HepG2 (cell line): ENCODE measurements around the gene STEAP1B. TPM values are rescaled to one million over a fixed set of nuclear protein-coding genes. Genes with fewer than 3 reads are reported as not detected.
A peak's percentile ranks its signal among the peaks of the same experiment; 100 is the strongest.

Source experiments
- CREM ChIP-seq, 2 experiments: sonication (generic) in 1 of 2; formaldehyde crosslinking in 1 of 2; IDR thresholded peaks; 2 replicates each; pipeline versions ENCODE4 v1.4.0 to v1.6.1; 2016 to 2020; ENCODE audit warnings: antibody characterized with exemption in 1 of 2, mild to moderate bottlenecking in 1 of 2, missing genetic modification reagents in 1 of 2
- DPF2 ChIP-seq: sonication (generic); formaldehyde crosslinking; IDR thresholded peaks from 2 replicates; pipeline ENCODE4 v1.4.0; 2020; ENCODE audit warnings: mild to moderate bottlenecking, low read depth, missing genetic modification reagents, borderline replicate concordance
- FOXK1 ChIP-seq: sonication (generic); formaldehyde crosslinking; IDR thresholded peaks from 2 replicates; pipeline ENCODE4 v1.4.0; 2020; ENCODE audit warnings: low read depth, missing genetic modification reagents, borderline replicate concordance
- HDAC6 ChIP-seq: fragments of 200-600 bp; sonication (generic); IDR thresholded peaks from 2 replicates; pipeline ENCODE4 v1.7.0; 2017; ENCODE audit warnings: mild to moderate bottlenecking, antibody characterized with exemption, low read length, low read depth
- HNF4A ChIP-seq: sonication (generic); formaldehyde crosslinking; IDR thresholded peaks from 2 replicates; pipeline ENCODE4 v1.4.0; 2020; ENCODE audit warnings: missing genetic modification reagents
- MAFK ChIP-seq, 2 experiments: IDR thresholded peaks in 1 of 2; conservative IDR thresholded peaks in 1 of 2; 2 replicates each; pipeline ENCODE4 v1.6.1; 2011; ENCODE audit warnings: improper control_type of control experiment in 2 of 2, low read length in 2 of 2
- NCOA2 ChIP-seq: sonication (generic); formaldehyde crosslinking; IDR thresholded peaks from 2 replicates; pipeline ENCODE4 v1.8.0; 2022; ENCODE audit warnings: inconsistent platforms
- NCOA5 ChIP-seq: sonication (generic); formaldehyde crosslinking; IDR thresholded peaks from 2 replicates; pipeline ENCODE4 v1.4.0; 2020; ENCODE audit warnings: missing genetic modification reagents
- PITX1 ChIP-seq: sonication (generic); formaldehyde crosslinking; IDR thresholded peaks from 2 replicates; pipeline ENCODE4 v1.5.1; 2020; ENCODE audit warnings: mild to moderate bottlenecking, missing genetic modification reagents
- SOX6 ChIP-seq, 2 experiments: fragments of 450-650 bp in 1 of 2; sonication (generic) in 1 of 2; formaldehyde crosslinking in 1 of 2; IDR thresholded peaks; 2 replicates each; pipeline versions ENCODE4 v1.4.0 to v1.6.1; 2017 to 2020; ENCODE audit warnings: antibody characterized with exemption in 1 of 2, mild to moderate bottlenecking in 1 of 2, missing genetic modification reagents in 1 of 2
- ZBTB1 ChIP-seq: sonication (generic); formaldehyde crosslinking; IDR thresholded peaks from 2 replicates; pipeline ENCODE4 v1.4.0; 2020; ENCODE audit warnings: missing genetic modification reagents, borderline replicate concordance
- ZBTB7B ChIP-seq: sonication (generic); formaldehyde crosslinking; IDR thresholded peaks from 2 replicates; pipeline ENCODE4 v1.4.0; 2020; ENCODE audit warnings: missing genetic modification reagents
- ZFX ChIP-seq: sonication (generic); formaldehyde crosslinking; IDR thresholded peaks from 2 replicates; pipeline ENCODE4 v1.4.0; 2020; ENCODE audit warnings: mild to moderate bottlenecking, low read depth, missing genetic modification reagents, moderate library complexity
- ZNF232 ChIP-seq: sonication (generic); formaldehyde crosslinking; IDR thresholded peaks from 2 replicates; pipeline ENCODE4 v1.4.0; 2020; ENCODE audit warnings: missing genetic modification reagents, borderline replicate concordance
- ZNF891 ChIP-seq: sonication (generic); formaldehyde crosslinking; IDR thresholded peaks from 2 replicates; pipeline ENCODE4 v1.5.0; 2020; ENCODE audit warnings: mild to moderate bottlenecking, missing genetic modification reagents
- polyA plus RNA-seq, 8 experiments: library from polyadenylated mRNA; depleted of rRNA in 3 of 8; stranded (reverse) in 7 of 8; unstranded in 1 of 8; fragments of >200 nt; fragmentation: Illumina TruSeq in 4 of 8; extraction: Trizol in 4 of 8; gene quantifications; 2 replicates each; pipeline versions ENCODE4 v1.2.1 to v1.2.3, GENCODE V29; 2011 to 2016; ENCODE audit warnings: low read depth in 4 of 8, missing spikeins in 1 of 8, mixed read lengths in 1 of 8; ENCODE audit not compliant: insufficient read depth in 1 of 8
- total RNA-seq, 5 experiments: library from RNA; depleted of rRNA; stranded (reverse); fragments of >200 nt; fragmentation: Illumina TruSeq; extraction: Trizol; gene quantifications; 2 replicates each; pipeline ENCODE4 v1.2.3, GENCODE V29; 2016; ENCODE audit warnings: low read depth in 1 of 5
- TF ChIP-seq, protein P1 (sequence below): sonication (generic); formaldehyde crosslinking; IDR thresholded peaks from 2 replicates; pipeline ENCODE4 v1.5.1; 2020; ENCODE audit warnings: mild to moderate bottlenecking, missing genetic modification reagents, borderline replicate concordance
- TF ChIP-seq, protein P2 (sequence below), 2 experiments: sonication (generic) in 1 of 2; formaldehyde crosslinking in 1 of 2; IDR thresholded peaks; 2 replicates each; pipeline versions ENCODE4 v1.4.0 to v1.6.1; 2016 to 2020; ENCODE audit warnings: borderline replicate concordance in 1 of 2, low read depth in 1 of 2, mild to moderate bottlenecking in 1 of 2, missing genetic modification reagents in 1 of 2
- TF ChIP-seq, protein P3 (sequence below): sonication (generic); formaldehyde crosslinking; IDR thresholded peaks from 2 replicates; pipeline ENCODE4 v1.4.0; 2020; ENCODE audit warnings: mild to moderate bottlenecking, missing genetic modification reagents

Gene STEAP1B
- total and polyA plus RNA-seq, 2 of the 13 experiments (the other 11 are each of a cell fraction or from before 2014, with no cell fraction given), result not detected

DNA sequence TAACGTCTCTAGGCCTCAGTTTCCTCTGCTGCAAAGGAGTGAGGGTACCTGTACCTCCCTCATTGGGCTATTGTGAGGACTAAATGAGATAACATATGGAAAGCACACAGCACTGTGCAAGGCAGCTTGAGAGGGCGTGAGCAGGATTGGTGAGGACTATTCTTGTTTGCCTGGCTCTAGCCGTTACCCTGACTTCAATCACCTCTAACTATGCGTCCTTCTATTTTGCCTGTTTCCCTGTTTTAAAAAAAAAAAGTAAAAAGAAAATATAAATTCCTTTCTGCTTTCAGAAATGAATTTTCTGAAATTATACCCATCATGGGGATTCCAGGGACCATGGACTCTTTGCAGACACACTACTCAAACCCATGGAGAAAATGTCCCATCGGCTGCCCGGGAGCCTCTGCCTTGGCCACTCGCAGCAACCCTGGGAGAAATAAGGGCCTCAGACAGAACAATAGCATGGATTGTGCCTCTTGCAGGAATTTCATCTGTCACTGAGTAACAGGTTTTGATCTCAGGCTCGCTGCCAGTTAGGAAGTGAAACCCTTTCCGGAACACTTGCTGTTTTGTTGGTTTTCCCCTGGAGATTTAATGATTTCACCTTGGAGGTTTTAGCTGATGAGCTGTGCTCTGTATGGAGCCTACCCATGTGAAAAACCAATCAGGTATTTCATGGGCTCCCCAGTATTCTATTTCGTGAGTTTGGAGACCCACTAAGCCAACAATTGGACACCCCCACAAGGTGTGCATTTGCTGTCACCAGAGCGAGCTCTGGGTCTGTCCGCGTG is 55.6 kb downstream of the STEAP1B start (continued):
- TF ChIP-seq ZBTB1 (CRISPR knock-in tag) (no peak), CREM (IDR thresholded peaks at IDR 0.05) (peak; percentile 72), CREM (CRISPR knock-in tag; IDR thresholded peaks at IDR 0.05) (no peak), NCOA5 (no peak), ZNF891 (CRISPR knock-in tag) (no peak), NCOA2 (peak; percentile 86), SOX6 (IDR thresholded peaks at IDR 0.05) (no peak), SOX6 (CRISPR knock-in tag; IDR thresholded peaks at IDR 0.05) (peak; percentile 97), HDAC6 (no peak), MAFK (conservative IDR thresholded peaks at IDR 0.05 in 1 of 2, IDR thresholded peaks at IDR 0.05 in 1 of 2; ENCODE audit: low read length in 2 of 2) (no peak), ZBTB7B (CRISPR knock-in tag) (0 out of 2 replicates have a peak, but pooled peaks have one; percentile 4), FOXK1 (peak; percentile 58; the same call in 1 of the 2 replicates), PITX1 (CRISPR knock-in tag) (0 out of 2 replicates have a peak, but pooled peaks have one; percentile 17), HNF4A (CRISPR knock-in tag) (peak; percentile 50), ZNF232 (no peak), ZFX (CRISPR knock-in tag) (peak; percentile 43), DPF2 (CRISPR knock-in tag) (peak; percentile 47; the same call in 1 of the 2 replicates)
- TF ChIP-seq, protein P1, sequence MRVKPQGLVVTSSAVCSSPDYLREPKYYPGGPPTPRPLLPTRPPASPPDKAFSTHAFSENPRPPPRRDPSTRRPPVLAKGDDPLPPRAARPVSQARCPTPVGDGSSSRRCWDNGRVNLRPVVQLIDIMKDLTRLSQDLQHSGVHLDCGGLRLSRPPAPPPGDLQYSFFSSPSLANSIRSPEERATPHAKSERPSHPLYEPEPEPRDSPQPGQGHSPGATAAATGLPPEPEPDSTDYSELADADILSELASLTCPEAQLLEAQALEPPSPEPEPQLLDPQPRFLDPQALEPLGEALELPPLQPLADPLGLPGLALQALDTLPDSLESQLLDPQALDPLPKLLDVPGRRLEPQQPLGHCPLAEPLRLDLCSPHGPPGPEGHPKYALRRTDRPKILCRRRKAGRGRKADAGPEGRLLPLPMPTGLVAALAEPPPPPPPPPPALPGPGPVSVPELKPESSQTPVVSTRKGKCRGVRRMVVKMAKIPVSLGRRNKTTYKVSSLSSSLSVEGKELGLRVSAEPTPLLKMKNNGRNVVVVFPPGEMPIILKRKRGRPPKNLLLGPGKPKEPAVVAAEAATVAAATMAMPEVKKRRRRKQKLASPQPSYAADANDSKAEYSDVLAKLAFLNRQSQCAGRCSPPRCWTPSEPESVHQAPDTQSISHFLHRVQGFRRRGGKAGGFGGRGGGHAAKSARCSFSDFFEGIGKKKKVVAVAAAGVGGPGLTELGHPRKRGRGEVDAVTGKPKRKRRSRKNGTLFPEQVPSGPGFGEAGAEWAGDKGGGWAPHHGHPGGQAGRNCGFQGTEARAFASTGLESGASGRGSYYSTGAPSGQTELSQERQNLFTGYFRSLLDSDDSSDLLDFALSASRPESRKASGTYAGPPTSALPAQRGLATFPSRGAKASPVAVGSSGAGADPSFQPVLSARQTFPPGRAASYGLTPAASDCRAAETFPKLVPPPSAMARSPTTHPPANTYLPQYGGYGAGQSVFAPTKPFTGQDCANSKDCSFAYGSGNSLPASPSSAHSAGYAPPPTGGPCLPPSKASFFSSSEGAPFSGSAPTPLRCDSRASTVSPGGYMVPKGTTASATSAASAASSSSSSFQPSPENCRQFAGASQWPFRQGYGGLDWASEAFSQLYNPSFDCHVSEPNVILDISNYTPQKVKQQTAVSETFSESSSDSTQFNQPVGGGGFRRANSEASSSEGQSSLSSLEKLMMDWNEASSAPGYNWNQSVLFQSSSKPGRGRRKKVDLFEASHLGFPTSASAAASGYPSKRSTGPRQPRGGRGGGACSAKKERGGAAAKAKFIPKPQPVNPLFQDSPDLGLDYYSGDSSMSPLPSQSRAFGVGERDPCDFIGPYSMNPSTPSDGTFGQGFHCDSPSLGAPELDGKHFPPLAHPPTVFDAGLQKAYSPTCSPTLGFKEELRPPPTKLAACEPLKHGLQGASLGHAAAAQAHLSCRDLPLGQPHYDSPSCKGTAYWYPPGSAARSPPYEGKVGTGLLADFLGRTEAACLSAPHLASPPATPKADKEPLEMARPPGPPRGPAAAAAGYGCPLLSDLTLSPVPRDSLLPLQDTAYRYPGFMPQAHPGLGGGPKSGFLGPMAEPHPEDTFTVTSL (CRISPR knock-in tag), result peak; percentile 83; the same call in 1 of the 2 replicates
- TF ChIP-seq, protein P2, sequence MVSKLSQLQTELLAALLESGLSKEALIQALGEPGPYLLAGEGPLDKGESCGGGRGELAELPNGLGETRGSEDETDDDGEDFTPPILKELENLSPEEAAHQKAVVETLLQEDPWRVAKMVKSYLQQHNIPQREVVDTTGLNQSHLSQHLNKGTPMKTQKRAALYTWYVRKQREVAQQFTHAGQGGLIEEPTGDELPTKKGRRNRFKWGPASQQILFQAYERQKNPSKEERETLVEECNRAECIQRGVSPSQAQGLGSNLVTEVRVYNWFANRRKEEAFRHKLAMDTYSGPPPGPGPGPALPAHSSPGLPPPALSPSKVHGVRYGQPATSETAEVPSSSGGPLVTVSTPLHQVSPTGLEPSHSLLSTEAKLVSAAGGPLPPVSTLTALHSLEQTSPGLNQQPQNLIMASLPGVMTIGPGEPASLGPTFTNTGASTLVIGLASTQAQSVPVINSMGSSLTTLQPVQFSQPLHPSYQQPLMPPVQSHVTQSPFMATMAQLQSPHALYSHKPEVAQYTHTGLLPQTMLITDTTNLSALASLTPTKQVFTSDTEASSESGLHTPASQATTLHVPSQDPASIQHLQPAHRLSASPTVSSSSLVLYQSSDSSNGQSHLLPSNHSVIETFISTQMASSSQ (IDR thresholded peaks at IDR 0.05; ENCODE audit: low read depth), result peak; percentile 73
- TF ChIP-seq, protein P2 (CRISPR knock-in tag; IDR thresholded peaks at IDR 0.05; ENCODE audit: borderline replicate concordance), result 0 out of 2 replicates have a peak, but pooled peaks have one; percentile 51
- TF ChIP-seq, protein P3, sequence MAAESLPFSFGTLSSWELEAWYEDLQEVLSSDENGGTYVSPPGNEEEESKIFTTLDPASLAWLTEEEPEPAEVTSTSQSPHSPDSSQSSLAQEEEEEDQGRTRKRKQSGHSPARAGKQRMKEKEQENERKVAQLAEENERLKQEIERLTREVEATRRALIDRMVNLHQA, result no peak
